ENCODE data around the gene COX19.

Gene COX19, protein sequence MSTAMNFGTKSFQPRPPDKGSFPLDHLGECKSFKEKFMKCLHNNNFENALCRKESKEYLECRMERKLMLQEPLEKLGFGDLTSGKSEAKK

DNA sequence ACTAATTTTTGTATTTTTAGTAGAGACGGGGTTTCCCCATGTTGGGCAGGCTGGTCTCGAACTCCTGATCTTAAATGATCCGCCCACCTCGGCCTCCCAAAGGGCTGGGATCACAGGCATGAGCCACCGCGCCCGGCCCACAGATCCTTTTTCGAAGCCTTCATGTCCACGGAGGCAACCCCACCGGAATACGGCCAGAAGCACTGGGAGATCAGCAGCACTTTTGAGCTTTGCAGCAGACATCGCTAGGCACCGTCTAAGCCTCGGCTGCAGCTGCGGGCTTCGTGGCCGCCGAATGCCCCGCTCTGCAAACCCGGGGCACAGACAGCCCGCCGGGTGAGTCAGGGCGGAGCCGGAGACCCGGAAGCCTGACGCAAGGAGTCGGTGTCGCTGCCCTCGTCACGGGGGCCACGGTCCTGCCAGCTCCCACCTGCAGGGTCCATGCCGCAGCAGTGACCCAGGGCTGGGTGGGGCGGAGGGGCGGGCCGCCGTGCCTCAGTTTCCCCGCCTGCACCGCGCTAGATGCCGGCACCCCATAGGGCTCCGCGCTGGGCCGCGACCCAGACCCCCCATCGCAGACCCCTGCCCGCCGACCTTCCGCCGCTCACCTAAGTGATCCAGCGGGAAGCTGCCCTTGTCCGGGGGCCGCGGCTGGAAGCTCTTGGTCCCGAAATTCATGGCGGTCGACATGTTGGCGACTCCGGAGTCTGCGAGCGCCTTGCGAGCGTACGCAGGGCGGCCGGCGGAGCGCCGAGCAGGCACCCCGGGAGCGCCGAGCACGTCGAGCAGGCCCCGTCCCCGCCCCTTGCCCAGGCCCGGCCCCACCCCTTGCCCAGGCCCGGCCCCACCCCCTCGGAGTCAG is at the start of gene COX19:
Gene COX19 (minus strand): TSS at position 730 of the 862 bp plus-strand sequence. CDS start 40 bp downstream, at position 690.
- DNase-seq (ENCODE audit: low read depth in 2 of 2, low spot score in 1 of 2), result peak; percentile 67 to 81

DNA sequence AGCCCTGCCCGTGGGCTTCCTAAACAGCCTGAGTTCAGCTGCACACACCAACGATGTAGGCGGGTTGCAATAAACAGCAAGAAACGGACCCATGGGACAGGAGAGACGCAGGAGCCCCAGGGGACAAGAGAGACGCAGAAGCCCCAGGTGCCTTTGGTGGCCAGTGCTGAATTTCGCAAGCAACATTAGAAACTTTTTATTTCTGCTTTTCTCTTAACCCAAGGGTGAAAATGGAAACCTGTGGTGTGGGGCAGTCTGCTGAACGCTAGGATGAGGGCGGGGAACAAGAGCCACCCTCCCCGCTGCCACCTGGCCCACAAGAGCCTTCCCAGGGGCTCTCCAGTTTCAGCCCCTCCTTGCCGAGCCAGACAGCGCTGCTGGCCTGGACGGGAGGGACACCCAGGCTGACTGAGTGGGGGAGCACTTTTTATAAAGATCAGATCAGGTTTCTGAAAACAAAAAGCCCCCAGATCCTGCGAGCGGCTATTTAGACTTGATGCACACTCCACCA is 49.0 kb upstream of the COX19 start:
- no peak for DNase-seq (ENCODE audit: low read depth in 2 of 2, low spot score in 1 of 2)

DNA sequence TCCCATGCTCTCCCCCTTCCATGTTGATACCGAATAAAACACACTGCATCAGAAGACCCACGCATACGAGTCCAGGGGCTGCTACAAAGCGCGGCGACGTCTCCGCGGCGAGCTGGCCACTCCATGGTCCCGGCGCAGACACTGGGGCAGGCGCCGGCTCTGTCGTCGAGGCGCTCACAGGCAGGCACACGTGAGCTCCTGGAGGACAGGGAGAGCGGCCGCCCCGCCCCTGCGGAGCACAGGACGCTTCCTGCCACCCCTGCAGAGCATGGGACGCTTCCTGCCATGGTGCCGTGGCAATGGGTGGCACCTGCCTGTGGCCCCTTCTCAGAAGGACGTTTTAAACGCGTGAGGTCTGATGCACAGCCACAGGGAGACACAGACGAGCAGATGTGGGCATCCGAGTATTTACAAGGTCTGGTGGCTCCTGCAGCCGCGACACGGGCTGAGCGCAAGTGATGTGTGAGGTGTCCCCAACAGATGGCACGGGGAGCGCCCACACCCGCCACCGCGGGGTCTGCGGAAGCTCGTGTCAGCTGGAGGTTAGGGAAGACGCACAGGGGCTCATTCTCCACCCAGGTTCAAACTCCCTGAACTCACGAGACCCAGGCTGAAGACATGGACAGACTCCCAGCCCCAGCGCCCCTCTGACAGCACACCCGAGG is 47.6 kb upstream of the COX19 start:
- no peak for DNase-seq (ENCODE audit: low read depth in 2 of 2, low spot score in 1 of 2)

DNA sequence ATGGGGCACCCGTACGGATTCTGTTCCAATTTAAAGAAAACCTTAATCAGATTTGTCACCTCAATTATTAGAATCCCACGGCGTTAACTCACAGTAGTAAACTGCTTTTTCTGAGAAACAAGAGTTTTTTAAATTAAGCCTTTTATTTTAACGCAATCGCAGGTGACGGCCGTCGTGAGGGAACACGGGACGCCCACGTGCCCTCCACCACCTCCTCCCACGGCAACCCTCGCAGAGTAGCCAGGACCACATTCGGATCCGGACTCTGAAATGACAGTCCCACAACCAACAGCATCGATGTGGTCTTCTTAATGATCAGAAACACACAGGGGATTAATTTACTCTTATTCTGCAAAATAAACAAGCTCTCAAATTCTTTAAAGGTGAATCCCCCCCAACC is 47.0 kb upstream of the COX19 start:
- no peak for DNase-seq (ENCODE audit: low read depth in 2 of 2, low spot score in 1 of 2)

DNA sequence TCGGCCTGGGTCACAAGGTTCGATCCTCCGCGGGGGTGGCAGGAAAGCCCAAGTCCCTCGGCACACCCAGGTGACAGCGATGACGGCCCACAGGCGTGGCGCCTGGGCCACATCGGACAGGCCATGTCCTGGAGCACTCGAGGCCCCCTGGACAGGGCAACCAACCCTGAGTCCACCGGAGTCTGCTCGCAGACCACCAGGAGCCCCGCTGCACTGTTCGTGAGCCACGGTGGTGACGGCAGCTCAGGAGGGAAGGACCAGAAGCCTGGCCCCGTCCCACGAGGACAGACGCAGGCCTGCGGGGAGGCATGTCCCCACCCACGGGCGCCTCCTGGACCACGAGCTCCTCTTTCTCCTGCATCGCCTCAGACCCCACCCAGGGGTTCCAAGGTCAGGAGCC is 46.6 kb upstream of the COX19 start:
- DNase-seq (ENCODE audit: low read depth in 2 of 2, low spot score in 1 of 2), result no peak

DNA sequence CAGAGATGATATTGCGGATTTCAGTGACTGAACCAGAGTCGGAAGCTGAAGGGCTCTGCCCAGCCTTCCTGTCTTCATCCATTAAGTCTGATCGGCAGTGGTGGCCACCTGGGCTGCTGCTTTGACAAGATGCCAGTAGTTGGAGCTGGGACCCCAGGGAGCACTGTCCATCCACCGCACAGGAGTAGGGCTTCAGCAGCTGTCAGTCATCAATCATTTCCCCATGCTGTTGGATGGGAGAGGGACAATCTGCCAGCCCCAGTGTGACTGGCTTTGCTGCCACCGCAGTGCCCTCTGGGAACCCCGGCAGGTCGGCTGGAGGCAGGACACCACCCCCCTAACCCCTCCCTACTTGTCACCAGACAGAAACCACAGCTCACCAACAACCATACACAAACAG is 46.0 kb upstream of the COX19 start:
- DNase-seq (ENCODE audit: low read depth in 2 of 2, low spot score in 1 of 2), result no peak

DNA sequence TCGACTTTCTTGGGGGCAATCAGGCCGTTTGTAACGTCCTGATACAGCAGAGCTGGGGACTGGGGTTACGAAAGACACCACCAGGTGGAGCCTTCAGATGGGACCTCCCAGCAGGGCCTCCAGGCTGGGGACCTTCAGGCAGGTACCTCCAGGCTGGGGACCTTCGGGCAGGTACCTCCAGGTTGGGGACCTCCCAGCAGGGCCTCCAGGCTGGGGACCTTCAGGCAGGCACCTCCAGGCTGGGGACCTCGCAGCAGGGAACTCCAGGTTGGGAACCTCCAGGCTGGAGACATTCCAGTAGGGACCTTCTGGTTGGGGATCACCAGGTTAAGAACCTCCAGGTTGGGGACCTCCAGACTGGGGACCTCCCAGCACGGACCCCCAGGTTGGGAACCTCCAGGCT is 45.5 kb upstream of the COX19 start:
- no peak for DNase-seq (ENCODE audit: low read depth in 2 of 2, low spot score in 1 of 2)

DNA sequence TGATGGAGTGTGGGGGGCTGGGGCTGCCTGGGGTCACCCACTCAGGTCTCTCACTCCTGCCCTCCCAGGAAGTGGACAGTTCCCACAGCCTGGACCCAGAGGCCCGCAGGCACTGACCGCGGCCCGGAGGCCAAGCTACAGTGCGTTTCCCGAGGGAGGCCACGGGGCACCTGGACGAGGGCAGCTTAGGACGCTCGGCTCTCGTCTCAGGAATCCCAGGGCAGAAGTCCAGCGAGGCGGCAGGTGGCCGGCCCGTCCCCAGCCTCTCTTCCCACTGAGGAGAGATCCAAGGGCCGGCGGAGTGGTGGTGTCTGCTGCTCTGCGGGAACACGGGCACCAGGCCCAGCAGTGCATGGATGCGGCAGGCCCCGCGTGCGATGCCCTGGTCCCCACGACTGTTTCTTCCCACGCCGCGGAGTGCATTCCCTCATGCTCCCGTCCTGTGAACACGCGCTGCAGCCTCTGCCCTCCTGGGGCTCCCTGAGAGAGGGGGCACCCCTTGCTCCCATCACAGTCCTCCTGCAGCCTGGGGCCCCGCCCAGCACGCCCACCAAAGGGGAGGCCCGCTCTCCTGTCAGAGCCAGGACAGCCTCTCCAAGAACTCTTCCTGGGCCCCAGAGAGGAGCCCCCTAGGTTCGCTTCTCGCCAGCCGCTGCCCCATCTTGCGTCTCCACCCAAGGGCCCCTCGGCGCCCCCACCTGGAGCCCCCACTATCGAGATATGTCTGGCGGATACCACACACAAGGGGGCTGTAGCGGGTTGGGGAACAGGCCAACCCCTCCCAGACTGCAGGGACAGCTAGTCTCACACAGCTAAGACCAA is 44.7 kb upstream of the COX19 start:
- no peak for DNase-seq (ENCODE audit: low read depth in 2 of 2, low spot score in 1 of 2)

DNA sequence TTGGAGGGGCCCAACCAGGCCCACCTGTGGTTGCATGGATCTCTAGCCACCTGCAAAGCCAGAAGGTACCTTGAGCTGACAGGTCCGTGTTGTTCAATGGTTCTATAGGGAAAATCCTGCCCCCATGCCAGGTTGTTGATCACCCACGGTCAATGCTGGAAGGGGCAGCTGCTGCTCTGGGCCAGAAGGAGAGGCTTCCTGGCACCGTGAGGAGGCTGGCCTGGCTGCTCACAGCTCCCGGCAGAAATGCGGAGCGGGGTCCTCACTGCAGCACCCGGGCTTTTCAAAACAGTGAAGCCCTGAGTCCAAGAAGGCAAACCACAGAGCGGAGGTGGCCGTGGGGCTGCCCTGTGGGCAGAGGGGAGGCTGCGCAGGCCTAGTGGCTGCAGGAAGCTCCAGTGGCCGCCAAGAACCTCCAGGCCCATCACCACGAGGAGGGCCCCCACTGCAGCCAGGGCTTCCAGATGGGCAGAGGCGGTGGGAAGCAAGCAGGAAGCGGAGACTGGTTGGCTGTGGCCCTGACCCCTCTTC is 44.0 kb upstream of the COX19 start:
- DNase-seq (ENCODE audit: low read depth in 2 of 2, low spot score in 1 of 2), result no peak

DNA sequence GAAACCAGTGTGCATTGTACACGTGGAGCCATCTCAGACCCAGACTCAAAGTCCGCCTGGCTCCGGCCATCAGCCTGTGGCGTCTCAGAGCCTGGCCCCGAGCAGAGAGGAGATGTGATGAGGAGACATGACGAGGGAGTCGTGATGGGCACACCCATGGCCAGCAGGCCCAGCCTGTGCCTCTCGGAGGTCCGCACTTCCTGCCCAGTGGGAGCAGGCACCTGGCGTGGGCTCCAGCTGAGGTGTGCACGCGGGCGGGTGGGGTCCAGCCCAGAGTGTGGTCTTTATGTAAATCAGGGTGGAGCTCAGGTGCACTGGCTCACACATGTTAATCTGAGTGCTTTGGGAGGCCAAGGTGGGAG is 43.0 kb upstream of the COX19 start:
- no peak for DNase-seq (ENCODE audit: low read depth in 2 of 2, low spot score in 1 of 2)

DNA sequence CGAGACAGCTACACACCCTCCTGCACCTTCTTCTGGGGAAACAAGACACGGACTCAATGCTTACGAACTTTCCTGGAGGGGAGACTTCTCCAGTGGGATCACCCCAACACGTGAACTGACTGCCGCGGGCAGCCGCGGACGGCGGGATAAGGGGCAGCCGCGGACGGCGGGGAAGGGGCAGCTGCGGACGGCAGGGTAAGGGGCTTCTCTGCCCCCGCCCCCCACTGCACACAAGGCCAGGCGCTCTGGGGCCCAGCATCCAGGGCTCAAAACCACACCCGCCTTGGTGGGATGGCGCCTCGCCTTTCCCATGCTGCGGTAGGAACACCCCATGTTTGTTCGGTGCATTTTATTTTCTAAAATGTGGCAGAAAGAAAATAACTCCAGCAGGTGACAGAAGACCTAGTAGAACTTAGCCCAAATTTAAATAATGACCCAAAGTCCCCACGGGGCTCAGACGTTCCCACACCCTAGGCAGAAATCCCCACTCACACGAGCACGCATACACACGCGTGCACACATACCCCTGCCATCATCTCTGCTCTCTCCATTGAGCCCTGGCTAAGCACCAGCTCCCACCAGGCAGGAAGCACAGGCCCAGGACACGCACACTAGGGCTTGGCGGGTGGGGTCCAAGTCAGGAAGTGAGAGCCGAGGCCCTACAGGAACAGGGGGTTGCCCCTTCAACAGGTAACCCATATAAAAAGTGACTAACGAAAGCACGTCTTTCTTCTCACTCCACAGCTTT is 42.4 kb upstream of the COX19 start:
- DNase-seq (ENCODE audit: low read depth in 2 of 2, low spot score in 1 of 2), result no peak

DNA sequence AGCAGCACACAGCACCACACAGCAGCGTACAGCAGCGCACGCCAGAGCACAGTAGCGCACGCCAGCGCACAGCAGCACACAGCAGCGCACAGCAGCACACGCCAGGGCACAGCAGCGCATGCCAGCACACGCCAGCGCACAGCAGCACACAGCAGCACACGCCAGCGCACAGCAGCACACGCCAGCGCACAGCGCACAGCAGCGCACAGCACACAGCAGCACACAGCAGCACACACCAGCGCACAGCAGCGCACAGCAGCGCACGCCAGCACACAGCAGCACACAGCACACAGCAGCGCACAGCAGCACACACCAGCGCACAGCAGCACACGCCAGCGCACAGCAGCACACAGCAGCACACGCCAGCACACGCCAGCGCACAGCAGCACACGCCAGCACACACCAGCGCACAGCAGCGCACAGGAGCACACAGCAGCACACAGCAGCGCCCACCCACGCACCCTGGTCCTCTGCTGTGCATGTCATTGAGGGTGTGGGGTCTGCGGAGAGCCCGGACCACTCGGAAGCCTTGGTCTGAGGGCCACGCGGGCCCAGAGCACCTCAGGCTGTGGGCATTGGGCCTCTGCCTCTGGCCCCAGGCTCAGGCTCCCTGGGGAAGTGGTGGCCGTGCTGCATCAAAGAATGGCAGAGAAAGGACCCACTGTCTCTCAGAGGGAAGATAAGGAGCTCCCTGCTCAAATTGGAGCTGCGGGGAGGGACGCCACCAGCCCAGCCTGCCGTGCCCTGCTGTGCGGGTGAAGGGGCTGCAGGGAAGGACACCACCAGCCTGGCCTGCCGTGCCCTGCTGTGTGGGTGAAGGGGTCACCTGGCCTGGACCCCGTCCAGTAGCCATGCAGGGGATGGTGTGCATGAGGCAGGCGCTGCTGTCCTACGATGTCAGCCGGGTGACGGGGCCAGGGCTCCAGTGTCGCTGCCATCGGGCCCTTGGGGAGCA is 41.5 kb upstream of the COX19 start:
- no peak for DNase-seq (ENCODE audit: low read depth in 2 of 2, low spot score in 1 of 2)

DNA sequence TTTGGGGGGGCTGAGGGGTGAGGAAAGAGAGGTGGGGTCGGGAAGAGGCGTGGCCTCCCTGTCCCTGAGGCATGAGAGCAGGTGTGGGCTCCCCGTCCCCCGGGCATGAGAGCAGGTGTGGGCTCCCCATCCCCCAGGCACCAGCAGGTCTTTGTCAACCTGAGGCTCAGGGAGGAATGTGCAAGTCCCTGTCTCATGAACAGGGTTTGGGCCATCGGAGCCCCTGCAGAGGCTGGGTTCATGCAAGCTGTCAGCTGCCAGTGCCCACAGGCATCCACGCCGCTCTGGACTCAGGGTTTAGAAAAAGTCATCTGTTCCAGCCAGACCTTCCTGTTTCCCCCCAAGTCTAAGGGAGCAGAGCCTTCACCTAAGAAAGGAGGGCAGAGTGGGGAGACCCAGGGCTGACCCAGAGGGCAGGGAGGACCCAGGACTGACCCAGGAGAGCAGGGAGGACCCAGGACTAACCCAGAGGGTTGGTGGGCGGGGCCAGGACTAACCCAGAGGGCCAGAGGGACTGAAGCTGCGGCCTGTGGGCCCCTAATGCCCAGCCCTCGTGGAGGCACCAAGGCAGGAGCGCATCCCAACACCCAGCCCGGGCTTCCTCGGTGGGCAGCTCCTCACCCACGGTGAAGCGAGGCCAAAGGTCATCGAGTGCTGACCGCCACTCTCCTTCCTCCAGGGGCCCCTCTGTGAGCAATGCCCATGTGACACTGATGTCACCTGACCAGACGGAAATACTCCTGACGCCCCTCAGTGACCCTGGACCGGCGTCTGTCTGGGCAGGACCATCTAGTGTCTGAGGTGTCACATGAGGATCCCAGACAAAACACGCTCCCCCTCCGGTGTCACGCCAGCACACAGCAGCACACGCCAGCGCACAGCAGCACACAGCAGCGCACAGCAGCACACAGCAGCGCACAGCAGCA is 40.1 kb upstream of the COX19 start:
- no peak for DNase-seq (ENCODE audit: low read depth in 2 of 2, low spot score in 1 of 2)

DNA sequence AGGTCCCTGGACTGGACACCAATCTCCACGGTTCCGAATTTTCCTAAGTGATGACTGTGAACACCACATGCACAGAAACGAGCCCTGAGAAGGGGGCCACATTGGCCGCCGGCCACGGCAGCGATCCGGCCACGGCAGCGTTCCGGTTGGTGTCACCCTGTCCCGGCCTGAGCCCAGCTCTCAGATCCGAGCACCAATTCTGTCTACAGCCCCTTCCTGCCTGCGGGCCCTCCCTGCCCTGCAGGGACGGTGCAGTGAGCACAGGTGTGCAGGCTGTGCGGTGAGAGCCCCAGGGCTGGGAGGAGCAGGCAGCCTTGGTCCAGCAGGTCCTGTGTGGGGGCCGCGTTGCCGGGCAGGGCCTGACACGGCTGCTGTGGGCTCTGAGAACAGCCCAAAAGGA is 39.3 kb upstream of the COX19 start:
- DNase-seq (ENCODE audit: low read depth in 2 of 2, low spot score in 1 of 2), result no peak

DNA sequence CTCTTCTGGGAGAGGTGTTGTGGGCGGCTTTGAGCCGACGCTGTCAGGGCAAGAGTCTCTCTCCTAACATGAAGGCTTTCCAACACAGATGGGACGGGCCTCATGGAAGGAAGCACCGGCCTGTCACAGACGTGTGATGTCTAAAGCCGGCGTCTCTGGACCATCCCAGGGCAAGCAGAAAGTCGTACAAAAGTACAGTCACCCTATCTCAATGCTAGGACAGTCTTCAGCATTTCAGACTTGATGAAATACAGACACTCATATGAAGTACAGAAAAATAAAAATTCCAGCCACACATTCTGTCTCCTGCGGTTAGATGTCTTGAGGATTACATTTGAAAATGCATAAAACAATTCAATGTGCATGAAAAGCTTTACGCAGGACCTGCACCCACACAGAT is 38.2 kb upstream of the COX19 start:
- DNase-seq (ENCODE audit: low read depth in 2 of 2, low spot score in 1 of 2), result no peak

DNA sequence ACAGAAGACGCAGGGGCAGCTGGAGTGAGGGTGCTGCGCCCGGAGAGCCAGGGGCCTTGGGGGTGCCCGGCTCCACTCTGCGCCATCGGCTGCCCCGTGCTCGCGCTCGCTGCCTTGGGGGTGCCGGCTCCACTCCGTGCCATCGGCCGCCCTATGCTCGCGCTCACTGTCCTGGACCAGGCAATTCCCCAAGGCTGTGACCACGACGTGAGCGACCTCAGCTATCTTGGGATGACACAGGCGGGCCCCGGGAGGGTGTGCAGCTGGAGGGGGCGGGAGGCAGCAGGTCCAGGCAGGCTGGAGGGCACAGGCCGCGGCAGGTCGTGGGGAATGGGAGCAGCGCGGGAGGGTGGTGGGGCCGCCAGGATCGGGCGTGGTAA is 37.4 kb upstream of the COX19 start:
- DNase-seq (ENCODE audit: low read depth in 2 of 2, low spot score in 1 of 2), result no peak

DNA sequence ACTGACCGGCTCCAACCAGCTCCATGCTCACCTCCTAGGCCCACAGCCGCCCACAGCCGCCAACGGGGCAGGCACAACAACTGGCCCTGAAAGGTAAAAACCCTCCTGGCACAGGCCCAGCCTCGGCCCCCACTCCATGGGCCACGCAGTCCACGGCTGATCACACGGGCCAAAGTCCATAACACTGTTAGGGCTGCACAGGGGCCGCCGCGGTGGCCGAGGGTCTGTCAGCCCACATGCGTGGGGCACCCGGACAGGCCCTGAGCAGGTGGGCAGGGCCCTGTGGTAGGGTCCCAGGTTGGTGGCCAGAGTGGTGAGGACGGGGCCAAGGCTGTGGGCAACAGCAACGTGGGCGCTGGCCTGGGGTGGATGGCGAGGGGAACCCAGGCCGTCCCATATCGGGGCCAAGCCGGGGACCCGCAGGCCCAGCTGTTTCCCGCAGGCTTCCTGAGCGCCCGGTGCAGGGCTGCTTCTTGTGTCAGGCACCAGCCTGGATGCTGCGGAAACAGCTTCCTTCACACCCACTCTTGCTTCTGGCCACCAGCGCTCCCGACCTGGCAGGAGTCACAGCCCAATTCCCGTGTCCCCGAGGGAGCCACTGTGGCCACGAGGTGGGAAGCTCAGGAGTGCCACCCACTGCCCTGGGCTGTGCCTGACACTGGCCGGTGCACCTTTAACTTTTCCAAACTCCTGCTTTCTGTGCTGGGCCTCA is 36.8 kb upstream of the COX19 start:
- DNase-seq (ENCODE audit: low read depth in 2 of 2, low spot score in 1 of 2), result no peak

Measured in stimulated activated CD8-positive, alpha-beta memory T cell treated with anti-CD3 and anti-CD28 coated beads, Interleukin-4, amount 100 ng/mL, for 4 hours (primary cell).